ENCODE data around the gene CLNK.

The CLNK gene

DNA sequence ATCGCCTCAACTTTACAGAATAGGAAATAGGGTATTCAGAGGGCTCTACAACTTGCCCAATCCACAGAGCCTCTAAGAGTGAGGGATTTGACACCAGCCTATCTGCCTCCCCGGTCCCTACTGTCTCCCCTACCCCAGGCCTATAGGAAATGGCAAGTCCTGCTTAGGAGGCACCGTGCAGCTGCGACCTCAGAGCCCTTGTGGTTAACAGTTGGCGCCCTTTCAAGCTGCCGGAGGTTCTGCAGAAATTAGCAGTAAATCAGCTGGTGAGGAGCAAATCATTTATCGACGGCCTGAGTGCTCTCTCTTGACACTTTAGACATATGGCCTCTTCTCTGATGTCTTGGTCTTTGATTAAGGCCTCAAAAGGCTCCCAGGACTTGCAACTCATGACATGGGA is 96.9 kb downstream of the CLNK start:
- no peaks in the 10 kb centered on the region for H3K9me3 ChIP-seq (ENCODE audit: control insufficient read depth in 5 of 5, low read length in 5 of 5)
- H3K4me3 ChIP-seq (ENCODE audit: low read depth in 1 of 5, low read length in 5 of 5) = no peak overlapping the region
- peaks cover 0 to 2% (median 0%) of the 10 kb centered on the region in 5 donors for H3K27me3 ChIP-seq (ENCODE audit: control insufficient read depth in 5 of 5, insufficient read depth in 4 of 5, low read length in 5 of 5)
- H3K4me1 ChIP-seq (ENCODE audit: control insufficient read depth in 5 of 5, insufficient read depth in 5 of 5, low read length in 5 of 5) = peaks cover 0 to 10% (median 2%) of the 10 kb centered on the region in 5 donors
- H3K9ac ChIP-seq (ENCODE audit: low read length in 5 of 5) = no peak overlapping the region
- no peak overlapping the region for H3K27ac ChIP-seq (ENCODE audit: low read depth, low read length)
- no peaks in the 10 kb centered on the region for H3K36me3 ChIP-seq (ENCODE audit: control insufficient read depth in 5 of 5, insufficient read depth in 5 of 5, low read length in 5 of 5)

DNA sequence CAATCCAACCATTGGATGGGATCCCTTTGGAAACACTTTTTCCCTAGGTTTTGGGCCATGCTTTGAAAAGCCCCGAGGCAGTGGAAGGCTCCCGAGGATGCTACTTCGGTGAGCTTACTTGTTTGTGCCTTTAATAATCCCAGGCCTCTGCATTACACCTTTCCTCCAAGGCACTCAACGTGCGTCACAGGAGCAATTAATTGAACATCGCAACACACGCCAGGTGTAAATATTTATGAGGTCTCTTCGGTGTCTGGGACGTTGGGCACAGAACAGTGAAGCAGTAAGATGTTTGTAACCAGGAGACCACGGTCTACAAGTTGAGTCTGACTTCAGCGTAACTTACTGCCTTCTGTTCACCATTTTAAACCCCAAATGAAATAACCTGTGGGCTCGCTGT is 97.3 kb downstream of the CLNK start:
- no peak overlapping the region for H3K27ac ChIP-seq (ENCODE audit: low read depth, low read length)

DNA sequence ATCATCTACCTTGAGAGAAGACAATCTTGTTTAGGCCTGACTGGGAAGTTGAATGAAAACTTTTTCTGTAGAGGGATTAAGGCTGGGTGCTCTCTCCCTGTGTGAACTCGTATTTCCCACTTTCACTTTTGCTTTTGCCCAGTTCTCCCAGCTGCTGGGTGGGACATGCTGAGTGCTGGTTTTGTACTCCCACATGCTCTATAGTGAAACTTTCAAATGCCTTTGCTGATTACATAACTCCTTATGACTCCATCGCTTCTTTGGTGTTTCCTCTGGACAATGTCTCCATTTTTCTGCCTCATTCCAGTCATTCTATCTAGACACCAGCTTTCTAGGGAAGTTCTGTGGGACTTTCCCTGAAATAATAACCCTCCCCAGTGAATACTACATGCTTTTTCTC is 100.5 kb downstream of the CLNK start:
- peak overlapping the region; percentile 6 to 60 (median 27) for H3K4me3 ChIP-seq (ENCODE audit: low read depth in 1 of 5, low read length in 5 of 5)
- H3K27me3 ChIP-seq (ENCODE audit: control insufficient read depth in 5 of 5, insufficient read depth in 4 of 5, low read length in 5 of 5) = no peaks in the 10 kb centered on the region
- H3K27ac ChIP-seq (ENCODE audit: low read depth, low read length) = no peak overlapping the region

More for the DNA sequence above, 97.3 kb downstream of the CLNK start:
- Histone ChIP-seq H3K4me1 (ENCODE audit: control insufficient read depth in 5 of 5, insufficient read depth in 5 of 5, low read length in 5 of 5) (peaks cover 0 to 10% (median 2%) of the 10 kb centered on the region in 5 donors), H3K9me3 (ENCODE audit: control insufficient read depth in 5 of 5, low read length in 5 of 5) (no peaks in the 10 kb centered on the region), H3K9ac (ENCODE audit: low read length in 5 of 5) (no peak overlapping the region), H3K4me3 (ENCODE audit: low read depth in 1 of 5, low read length in 5 of 5) (no peak overlapping the region), H3K36me3 (ENCODE audit: control insufficient read depth in 5 of 5, insufficient read depth in 5 of 5, low read length in 5 of 5) (no peaks in the 10 kb centered on the region), H3K27me3 (ENCODE audit: control insufficient read depth in 5 of 5, insufficient read depth in 4 of 5, low read length in 5 of 5) (peaks cover 0 to 2% (median 0%) of the 10 kb centered on the region in 5 donors)

DNA sequence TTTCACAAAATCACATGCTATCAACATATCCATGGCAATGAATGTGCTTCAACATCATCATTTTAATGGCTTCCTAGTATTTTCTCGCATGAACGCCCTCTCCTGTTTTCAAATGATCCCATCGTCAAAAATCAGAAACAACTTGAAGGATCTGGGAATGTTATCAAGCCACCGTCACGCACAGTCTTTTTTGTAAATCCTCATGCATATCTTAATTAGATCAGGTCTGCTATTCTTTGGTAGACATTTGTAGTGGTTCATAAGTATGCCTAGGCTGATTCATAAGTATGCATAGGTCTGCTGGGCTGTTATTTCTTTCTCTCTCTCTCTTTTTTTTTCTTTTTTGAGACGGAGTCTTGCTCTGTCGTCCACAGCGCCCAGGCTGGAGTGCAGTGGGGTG is 101.6 kb downstream of the CLNK start:
- no peaks in the 10 kb centered on the region for H3K9me3 ChIP-seq (ENCODE audit: control insufficient read depth in 5 of 5, low read length in 5 of 5)
- no peak overlapping the region for H3K27ac ChIP-seq (ENCODE audit: low read depth, low read length)
- peaks cover 0 to 10% (median 2%) of the 10 kb centered on the region in 5 donors for H3K4me1 ChIP-seq (ENCODE audit: control insufficient read depth in 5 of 5, insufficient read depth in 5 of 5, low read length in 5 of 5)
- H3K36me3 ChIP-seq (ENCODE audit: control insufficient read depth in 5 of 5, insufficient read depth in 5 of 5, low read length in 5 of 5) = no peaks in the 10 kb centered on the region
- no peak overlapping the region for H3K9ac ChIP-seq (ENCODE audit: low read length in 5 of 5)
- H3K27me3 ChIP-seq (ENCODE audit: control insufficient read depth in 5 of 5, insufficient read depth in 4 of 5, low read length in 5 of 5) = no peaks in the 10 kb centered on the region
- H3K4me3 ChIP-seq (ENCODE audit: low read depth in 1 of 5, low read length in 5 of 5) = no peak overlapping the region

More for the DNA sequence above, 100.5 kb downstream of the CLNK start:
- H3K9ac ChIP-seq (ENCODE audit: low read length in 5 of 5) = peak overlapping the region in 2 of 5 donors; percentile 37 to 38
- peaks cover 0 to 10% (median 2%) of the 10 kb centered on the region in 5 donors for H3K4me1 ChIP-seq (ENCODE audit: control insufficient read depth in 5 of 5, insufficient read depth in 5 of 5, low read length in 5 of 5)
- no peaks in the 10 kb centered on the region for H3K9me3 ChIP-seq (ENCODE audit: control insufficient read depth in 5 of 5, low read length in 5 of 5)
- H3K36me3 ChIP-seq (ENCODE audit: control insufficient read depth in 5 of 5, insufficient read depth in 5 of 5, low read length in 5 of 5) = no peaks in the 10 kb centered on the region

DNA sequence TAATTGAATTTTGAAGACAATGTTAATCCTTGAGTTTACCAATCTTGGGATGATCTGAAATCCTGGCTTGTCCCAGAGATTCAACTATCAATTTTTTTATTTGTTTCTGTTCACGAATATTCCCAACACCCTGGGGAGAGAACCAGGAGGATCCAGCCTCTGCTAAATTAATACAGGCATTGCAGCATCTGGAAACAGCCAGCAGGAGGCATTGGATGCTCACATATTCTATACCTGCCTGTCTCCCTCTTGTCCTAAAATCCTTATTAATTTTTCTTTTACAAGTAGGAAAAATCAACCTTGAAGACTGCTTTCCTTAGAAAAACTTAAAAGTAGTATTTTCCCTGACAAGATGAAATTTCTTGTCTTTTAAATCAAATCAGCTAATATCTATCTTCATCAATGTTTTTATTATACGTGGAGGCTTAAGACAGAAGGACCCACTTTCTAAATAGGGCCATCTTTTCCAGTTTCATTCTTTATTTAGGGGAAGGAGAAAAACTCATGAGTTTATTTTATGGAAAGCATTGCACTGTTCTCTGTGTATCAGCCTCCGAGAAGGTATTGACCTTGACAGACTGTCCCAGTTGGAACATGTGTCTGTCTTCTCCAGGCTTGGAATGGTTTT is 102.4 kb downstream of the CLNK start:
- Histone ChIP-seq H3K4me3 (ENCODE audit: low read depth in 1 of 5, low read length in 5 of 5) (no peak overlapping the region), H3K36me3 (ENCODE audit: control insufficient read depth in 5 of 5, insufficient read depth in 5 of 5, low read length in 5 of 5) (no peaks in the 10 kb centered on the region), H3K4me1 (ENCODE audit: control insufficient read depth in 5 of 5, insufficient read depth in 5 of 5, low read length in 5 of 5) (peaks cover 0 to 10% (median 2%) of the 10 kb centered on the region in 5 donors), H3K9me3 (ENCODE audit: control insufficient read depth in 5 of 5, low read length in 5 of 5) (no peaks in the 10 kb centered on the region), H3K9ac (ENCODE audit: low read length in 5 of 5) (no peak overlapping the region), H3K27me3 (ENCODE audit: control insufficient read depth in 5 of 5, insufficient read depth in 4 of 5, low read length in 5 of 5) (no peaks in the 10 kb centered on the region), H3K27ac (ENCODE audit: low read depth, low read length) (no peak overlapping the region)

DNA sequence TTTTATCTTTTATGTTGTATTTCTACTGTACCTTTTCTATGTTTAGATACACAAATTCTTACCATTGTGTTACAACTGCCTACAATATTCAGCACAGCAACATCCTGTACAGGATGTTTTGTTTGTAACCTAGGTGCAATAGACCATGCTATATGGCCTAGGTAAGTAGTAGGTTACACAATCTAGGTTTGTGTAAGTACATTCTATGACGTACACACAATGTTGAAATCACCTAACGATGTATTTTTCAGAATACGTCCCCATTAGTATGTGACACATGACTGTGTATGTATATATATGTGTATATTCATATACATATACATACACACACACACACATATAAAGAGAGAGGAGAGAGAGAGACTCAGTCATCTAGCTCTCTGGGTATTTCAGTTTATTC is 103.5 kb downstream of the CLNK start:
- Histone ChIP-seq H3K27ac (ENCODE audit: low read depth, low read length) (no peak overlapping the region), H3K4me3 (ENCODE audit: low read depth in 1 of 5, low read length in 5 of 5) (no peak overlapping the region), H3K4me1 (ENCODE audit: control insufficient read depth in 5 of 5, insufficient read depth in 5 of 5, low read length in 5 of 5) (peaks cover 0 to 11% (median 2%) of the 10 kb centered on the region in 5 donors), H3K9ac (ENCODE audit: low read length in 5 of 5) (no peak overlapping the region), H3K36me3 (ENCODE audit: control insufficient read depth in 5 of 5, insufficient read depth in 5 of 5, low read length in 5 of 5) (no peaks in the 10 kb centered on the region), H3K9me3 (ENCODE audit: control insufficient read depth in 5 of 5, low read length in 5 of 5) (no peaks in the 10 kb centered on the region), H3K27me3 (ENCODE audit: control insufficient read depth in 5 of 5, insufficient read depth in 4 of 5, low read length in 5 of 5) (no peaks in the 10 kb centered on the region)

DNA sequence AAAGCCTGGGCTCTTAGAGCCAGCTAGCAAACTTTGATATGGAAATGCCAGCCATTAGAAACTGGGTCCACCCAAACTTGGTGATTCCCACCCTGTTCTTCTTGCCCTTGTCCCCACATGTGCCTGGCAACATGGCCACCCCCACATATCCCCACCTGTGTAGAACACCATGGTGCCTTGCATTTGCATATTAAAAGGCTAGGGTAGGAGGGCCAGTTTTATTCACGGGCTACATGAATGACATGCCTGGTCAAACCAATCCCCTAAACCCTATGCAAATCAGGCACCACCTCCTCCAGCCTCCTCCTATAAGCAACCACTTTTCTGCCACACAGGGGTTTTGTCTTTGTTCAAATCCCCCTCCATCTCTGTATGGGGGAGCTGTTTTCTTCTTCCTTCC is 104.9 kb downstream of the CLNK start:
- no peaks in the 10 kb centered on the region for H3K36me3 ChIP-seq (ENCODE audit: control insufficient read depth in 5 of 5, insufficient read depth in 5 of 5, low read length in 5 of 5)
- peaks cover 0 to 11% (median 2%) of the 10 kb centered on the region in 5 donors for H3K4me1 ChIP-seq (ENCODE audit: control insufficient read depth in 5 of 5, insufficient read depth in 5 of 5, low read length in 5 of 5)
- H3K4me3 ChIP-seq (ENCODE audit: low read depth in 1 of 5, low read length in 5 of 5) = no peak overlapping the region
- no peaks in the 10 kb centered on the region for H3K9me3 ChIP-seq (ENCODE audit: control insufficient read depth in 5 of 5, low read length in 5 of 5)
- peaks cover 0 to 2% (median 0%) of the 10 kb centered on the region in 5 donors for H3K27me3 ChIP-seq (ENCODE audit: control insufficient read depth in 5 of 5, insufficient read depth in 4 of 5, low read length in 5 of 5)
- H3K27ac ChIP-seq (ENCODE audit: low read depth, low read length) = no peak overlapping the region
- H3K9ac ChIP-seq (ENCODE audit: low read length in 5 of 5) = no peak overlapping the region

DNA sequence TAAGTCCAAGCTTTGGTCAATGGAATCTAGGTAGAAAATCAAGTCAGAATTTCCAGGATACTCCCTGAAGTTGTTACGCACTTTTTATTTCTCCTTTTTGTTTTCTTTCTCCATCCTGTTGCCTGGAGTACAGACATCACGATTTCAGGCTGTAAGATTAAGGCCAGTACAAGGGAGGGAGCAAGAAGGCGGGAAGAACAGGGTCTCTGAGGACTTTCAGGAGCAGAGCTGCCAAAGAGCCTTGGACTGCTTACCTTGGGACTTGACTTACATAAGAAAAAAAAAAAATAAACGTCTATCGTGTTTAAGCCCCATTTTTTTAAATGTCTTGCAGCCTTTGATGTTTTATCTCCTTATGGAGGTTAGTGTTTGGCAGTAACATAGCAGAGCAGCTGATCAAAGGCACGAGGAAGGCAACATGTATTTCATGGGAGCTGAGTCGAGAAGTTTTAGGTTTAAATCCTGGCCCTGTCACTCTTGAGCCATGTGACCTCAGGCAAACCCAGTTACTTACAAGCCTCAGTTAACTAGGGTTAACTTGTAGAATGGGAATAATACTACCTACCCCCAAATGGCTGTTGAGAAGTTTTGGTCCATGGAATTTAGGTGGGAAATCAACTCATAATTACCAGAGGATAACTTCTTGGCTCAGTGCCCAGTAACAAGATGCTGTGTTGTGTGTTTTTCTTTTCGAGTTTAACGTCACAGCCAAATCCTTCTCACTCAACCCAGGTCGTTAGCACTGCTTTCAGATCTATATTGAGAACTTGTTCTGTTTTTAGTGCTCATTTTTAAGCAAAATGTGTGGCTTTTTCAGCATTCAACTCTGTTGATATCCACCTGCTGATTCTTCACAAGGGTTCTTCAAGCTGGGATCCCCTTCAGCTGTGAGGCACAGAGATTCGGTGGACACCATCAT is 106.8 kb downstream of the CLNK start:
- no peaks in the 10 kb centered on the region for H3K36me3 ChIP-seq (ENCODE audit: control insufficient read depth in 5 of 5, insufficient read depth in 5 of 5, low read length in 5 of 5)
- H3K27ac ChIP-seq (ENCODE audit: low read depth, low read length) = no peak overlapping the region
- H3K4me1 ChIP-seq (ENCODE audit: control insufficient read depth in 5 of 5, insufficient read depth in 5 of 5, low read length in 5 of 5) = peaks cover 0 to 4% (median 0%) of the 10 kb centered on the region in 5 donors
- peaks cover 0 to 2% (median 2%) of the 10 kb centered on the region in 5 donors for H3K27me3 ChIP-seq (ENCODE audit: control insufficient read depth in 5 of 5, insufficient read depth in 4 of 5, low read length in 5 of 5)
- no peak overlapping the region for H3K9ac ChIP-seq (ENCODE audit: low read length in 5 of 5)
- H3K9me3 ChIP-seq (ENCODE audit: control insufficient read depth in 5 of 5, low read length in 5 of 5) = no peaks in the 10 kb centered on the region
- no peak overlapping the region for H3K4me3 ChIP-seq (ENCODE audit: low read depth in 1 of 5, low read length in 5 of 5)

DNA sequence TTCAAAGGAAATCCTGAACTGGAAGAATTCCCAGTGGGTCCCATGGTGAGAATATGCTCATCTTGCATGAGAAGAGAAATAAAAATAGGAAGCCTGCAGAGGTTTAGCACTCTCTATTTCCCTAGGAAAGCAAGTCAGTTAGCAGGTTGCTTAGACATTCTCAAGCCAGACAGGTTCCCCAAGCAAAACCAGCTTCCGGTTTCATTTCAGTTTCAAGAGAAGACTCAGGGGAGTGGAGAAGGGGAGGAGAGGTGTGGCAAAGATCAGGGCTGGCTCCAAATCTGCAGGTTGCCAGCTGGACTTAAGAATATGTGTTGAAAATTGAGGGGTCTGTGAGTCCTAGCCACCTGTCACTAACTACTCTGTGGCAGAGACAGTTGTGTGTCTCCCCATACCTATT is 107.5 kb downstream of the CLNK start:
- peaks cover 0 to 4% (median 0%) of the 10 kb centered on the region in 5 donors for H3K4me1 ChIP-seq (ENCODE audit: control insufficient read depth in 5 of 5, insufficient read depth in 5 of 5, low read length in 5 of 5)
- H3K36me3 ChIP-seq (ENCODE audit: control insufficient read depth in 5 of 5, insufficient read depth in 5 of 5, low read length in 5 of 5) = no peaks in the 10 kb centered on the region
- no peak overlapping the region for H3K4me3 ChIP-seq (ENCODE audit: low read depth in 1 of 5, low read length in 5 of 5)
- H3K27ac ChIP-seq (ENCODE audit: low read depth, low read length) = no peak overlapping the region
- no peak overlapping the region for H3K9ac ChIP-seq (ENCODE audit: low read length in 5 of 5)
- peaks cover 0 to 2% (median 2%) of the 10 kb centered on the region in 5 donors for H3K27me3 ChIP-seq (ENCODE audit: control insufficient read depth in 5 of 5, insufficient read depth in 4 of 5, low read length in 5 of 5)
- no peaks in the 10 kb centered on the region for H3K9me3 ChIP-seq (ENCODE audit: control insufficient read depth in 5 of 5, low read length in 5 of 5)

DNA sequence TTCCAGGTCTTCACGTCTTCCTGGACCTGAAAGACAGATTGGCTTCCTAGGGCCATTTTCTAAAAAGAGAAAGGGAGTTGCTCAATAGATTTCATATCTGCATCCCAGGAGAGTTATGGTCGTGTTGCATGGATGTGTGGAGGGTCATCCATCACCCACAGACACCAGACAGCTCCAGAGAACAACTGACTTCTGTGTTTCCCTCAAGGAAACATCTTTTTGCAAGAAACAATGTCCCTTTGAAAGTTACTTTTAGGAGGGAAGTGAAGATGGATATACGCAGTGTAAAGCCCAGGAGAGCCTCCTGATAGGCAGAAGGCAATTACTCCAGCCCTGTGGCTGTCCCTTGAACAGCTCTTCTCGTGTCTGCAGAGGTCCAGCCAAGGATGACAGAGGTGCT is 108.3 kb downstream of the CLNK start:
- H3K36me3 ChIP-seq (ENCODE audit: control insufficient read depth in 5 of 5, insufficient read depth in 5 of 5, low read length in 5 of 5) = no peaks in the 10 kb centered on the region
- no peak overlapping the region for H3K27ac ChIP-seq (ENCODE audit: low read depth, low read length)
- no peak overlapping the region for H3K4me3 ChIP-seq (ENCODE audit: low read depth in 1 of 5, low read length in 5 of 5)
- H3K9ac ChIP-seq (ENCODE audit: low read length in 5 of 5) = no peak overlapping the region
- H3K27me3 ChIP-seq (ENCODE audit: control insufficient read depth in 5 of 5, insufficient read depth in 4 of 5, low read length in 5 of 5) = peaks cover 0 to 2% (median 2%) of the 10 kb centered on the region in 5 donors
- H3K4me1 ChIP-seq (ENCODE audit: control insufficient read depth in 5 of 5, insufficient read depth in 5 of 5, low read length in 5 of 5) = peaks cover 0 to 4% (median 0%) of the 10 kb centered on the region in 5 donors
- no peaks in the 10 kb centered on the region for H3K9me3 ChIP-seq (ENCODE audit: control insufficient read depth in 5 of 5, low read length in 5 of 5)

All from subcutaneous abdominal adipose tissue (tissue), 5 donors.